Thymus (tissue), 11 donors: Measurements from ENCODE around the gene MBOAT1. TPM values are rescaled to one million over a fixed set of nuclear protein-coding genes. Genes with fewer than 3 reads are reported as not detected.

Source experiments
- DNase-seq, 9 donors: peaks; one replicate each; pipeline ENCODE4 v3.0.0-alpha.2; 2013; ENCODE audit warnings: low spot score in 9 of 9, low read depth in 6 of 9, missing footprints in 1 of 9
- H3K27ac ChIP-seq, 2 donors: one replicate each; pipeline ENCODE4 v1.5.1; 2013; ENCODE audit warnings: control low read depth in 1 of 2, low read depth in 1 of 2, low read length in 1 of 2, mild to moderate bottlenecking in 1 of 2, moderate library complexity in 1 of 2
- H3K27me3 ChIP-seq, 2 donors: one replicate each; pipeline ENCODE4 v1.5.1; 2013; ENCODE audit warnings: low read length in 1 of 2; ENCODE audit not compliant: control insufficient read depth in 2 of 2, insufficient read depth in 1 of 2
- H3K36me3 ChIP-seq, 2 donors: one replicate each; pipeline ENCODE4 v1.5.1; 2013; ENCODE audit warnings: low read length in 1 of 2, mild to moderate bottlenecking in 1 of 2, moderate library complexity in 1 of 2; ENCODE audit not compliant: control insufficient read depth in 2 of 2, insufficient read depth in 2 of 2
- H3K4me1 ChIP-seq, 2 donors: one replicate each; pipeline ENCODE4 v1.5.1; 2013; ENCODE audit warnings: low read length in 2 of 2; ENCODE audit not compliant: control insufficient read depth in 2 of 2, insufficient read depth in 2 of 2
- H3K4me3 ChIP-seq, 2 donors: one replicate each; pipeline ENCODE4 v1.5.1; 2013; ENCODE audit warnings: low read length in 2 of 2, control low read depth in 1 of 2, mild to moderate bottlenecking in 1 of 2
- H3K9me3 ChIP-seq, 2 donors: one replicate each; pipeline ENCODE4 v1.5.1; 2013; ENCODE audit warnings: low read length in 1 of 2, mild to moderate bottlenecking in 1 of 2; ENCODE audit not compliant: control insufficient read depth in 2 of 2, insufficient read depth in 1 of 2
- WGBS: extraction: QIAGEN DNeasy Blood & Tissue Kit; methylation state at CpG from one replicate; pipeline ENCODE4 v1.1.7; 2013; 5-methylcytosine and 5-hydroxymethylcytosine counted together
- polyA plus RNA-seq: library from polyadenylated mRNA; stranded (reverse); fragments of 200-250 nt; gene quantifications from one replicate; pipeline ENCODE4 v1.2.3, GENCODE V29; 2013
- total RNA-seq: library from RNA; stranded (reverse); fragments of 120-200 nt; gene quantifications from one replicate; pipeline ENCODE4 v1.2.4, GENCODE V29; 2013
- donor health status: healthy.

The MBOAT1 gene
- total and polyA plus RNA-seq, 2 donors: 2.3 to 4.7 TPM

- WGBS: over 99% methylated on average over 2 of the region's 2 CpGs
- no peaks in the 10 kb centered on the region for H3K27me3 ChIP-seq
- DNase-seq: no peak
- no peaks in the 10 kb centered on the region for H3K36me3 ChIP-seq
- no peak overlapping the region for H3K4me3 ChIP-seq
- H3K27ac ChIP-seq: no peak overlapping the region
- H3K4me1 ChIP-seq: peaks cover 7% of the 10 kb centered on the region in 2 donors
- H3K9me3 ChIP-seq: no peaks in the 10 kb centered on the region
Observed at GRCh38 chr6:20169786-20170185, 42.5 kb downstream of the MBOAT1 start.

- Histone ChIP-seq H3K27ac (no peak overlapping the region), H3K9me3 (no peaks in the 10 kb centered on the region), H3K4me1 (peaks cover 7% of the 10 kb centered on the region in 2 donors), H3K36me3 (no peaks in the 10 kb centered on the region), H3K27me3 (no peaks in the 10 kb centered on the region), H3K4me3 (no peak overlapping the region)
- 96% methylated on average over 2 of the region's 2 CpGs for WGBS
- no peak for DNase-seq
Observed at GRCh38 chr6:20169119-20169557, 43.1 kb downstream of the MBOAT1 start.

- Histone ChIP-seq H3K27me3 (no peaks in the 10 kb centered on the region), H3K4me3 (no peak overlapping the region), H3K36me3 (no peaks in the 10 kb centered on the region), H3K27ac (no peak overlapping the region), H3K4me1 (peaks cover 3% of the 10 kb centered on the region in 2 donors), H3K9me3 (no peaks in the 10 kb centered on the region)
- WGBS: 88% methylated on average over 2 of the region's 2 CpGs
- DNase-seq: no peak
Observed at GRCh38 chr6:20168690-20169089, 43.6 kb downstream of the MBOAT1 start.

GRCh38 chr6:20167601-20168000 is 44.7 kb downstream of the MBOAT1 start:
- H3K4me1 ChIP-seq: no peaks in the 10 kb centered on the region
- no peaks in the 10 kb centered on the region for H3K9me3 ChIP-seq
- DNase-seq: no peak
- H3K27me3 ChIP-seq: no peaks in the 10 kb centered on the region
- no peak overlapping the region for H3K4me3 ChIP-seq
- H3K27ac ChIP-seq: no peak overlapping the region
- WGBS: 96% methylated on average over 2 of the region's 2 CpGs
- no peaks in the 10 kb centered on the region for H3K36me3 ChIP-seq

- no peaks in the 10 kb centered on the region for H3K27me3 ChIP-seq
- H3K27ac ChIP-seq: no peak overlapping the region
- WGBS: 97% methylated on average over 2 of the region's 2 CpGs
- DNase-seq: no peak
- no peaks in the 10 kb centered on the region for H3K9me3 ChIP-seq
- H3K4me1 ChIP-seq: no peaks in the 10 kb centered on the region
- H3K4me3 ChIP-seq: no peak overlapping the region
- H3K36me3 ChIP-seq: no peaks in the 10 kb centered on the region
Observed at GRCh38 chr6:20166210-20166609, 46.1 kb downstream of the MBOAT1 start.

- DNase-seq: no peak
- Histone ChIP-seq H3K4me1 (no peaks in the 10 kb centered on the region), H3K4me3 (no peak overlapping the region), H3K27ac (no peak overlapping the region), H3K27me3 (no peaks in the 10 kb centered on the region), H3K9me3 (no peaks in the 10 kb centered on the region), H3K36me3 (no peaks in the 10 kb centered on the region)
- WGBS: 98% methylated on average over 2 of the region's 2 CpGs
Observed at GRCh38 chr6:20162515-20162914, 49.8 kb downstream of the MBOAT1 start.

- no peak overlapping the region for H3K27ac ChIP-seq
- WGBS: 98% methylated on average over 9 of the region's 9 CpGs
- H3K27me3 ChIP-seq: no peaks in the 10 kb centered on the region
Observed at GRCh38 chr6:20160541-20161283, 51.6 kb downstream of the MBOAT1 start.

GRCh38 chr6:20159781-20160540 is 52.3 kb downstream of the MBOAT1 start:
- H3K27ac ChIP-seq: no peak overlapping the region
- H3K36me3 ChIP-seq: no peaks in the 10 kb centered on the region
- no peak for DNase-seq
- no peaks in the 10 kb centered on the region for H3K4me1 ChIP-seq
- H3K4me3 ChIP-seq: no peak overlapping the region
- 90% methylated on average over 5 of the region's 5 CpGs for WGBS
- no peaks in the 10 kb centered on the region for H3K27me3 ChIP-seq
- H3K9me3 ChIP-seq: no peaks in the 10 kb centered on the region

More at GRCh38 chr6:20160541-20161283, 51.6 kb downstream of the MBOAT1 start:
- no peak for DNase-seq
- Histone ChIP-seq H3K36me3 (no peaks in the 10 kb centered on the region), H3K9me3 (no peaks in the 10 kb centered on the region), H3K4me1 (no peaks in the 10 kb centered on the region), H3K4me3 (no peak overlapping the region)

GRCh38 chr6:20159098-20159497 is 53.2 kb downstream of the MBOAT1 start:
- Histone ChIP-seq H3K4me3 (no peak overlapping the region), H3K27ac (no peak overlapping the region), H3K27me3 (no peaks in the 10 kb centered on the region), H3K4me1 (no peaks in the 10 kb centered on the region), H3K9me3 (no peaks in the 10 kb centered on the region), H3K36me3 (no peaks in the 10 kb centered on the region)
- 74% methylated on average over 4 of the region's 4 CpGs for whole genome bisulfite sequencing
- DNase-seq: no peak
